HG03064 (cell line): ENCODE data around the gene SAMSN1.
"Not testable (repeated sequence)": the region's sequence is repeated elsewhere in the genome, so short reads cannot be mapped to it uniquely, and the experiment has no call there.

Experiments
- ATAC-seq: cut with Tn5 transposase; IDR thresholded peaks from one replicate; pipeline ENCODE4 v1.9.1; 2021; ENCODE audit warnings: low read depth; ENCODE audit not compliant: unreplicated experiment

The SAMSN1 gene

DNA sequence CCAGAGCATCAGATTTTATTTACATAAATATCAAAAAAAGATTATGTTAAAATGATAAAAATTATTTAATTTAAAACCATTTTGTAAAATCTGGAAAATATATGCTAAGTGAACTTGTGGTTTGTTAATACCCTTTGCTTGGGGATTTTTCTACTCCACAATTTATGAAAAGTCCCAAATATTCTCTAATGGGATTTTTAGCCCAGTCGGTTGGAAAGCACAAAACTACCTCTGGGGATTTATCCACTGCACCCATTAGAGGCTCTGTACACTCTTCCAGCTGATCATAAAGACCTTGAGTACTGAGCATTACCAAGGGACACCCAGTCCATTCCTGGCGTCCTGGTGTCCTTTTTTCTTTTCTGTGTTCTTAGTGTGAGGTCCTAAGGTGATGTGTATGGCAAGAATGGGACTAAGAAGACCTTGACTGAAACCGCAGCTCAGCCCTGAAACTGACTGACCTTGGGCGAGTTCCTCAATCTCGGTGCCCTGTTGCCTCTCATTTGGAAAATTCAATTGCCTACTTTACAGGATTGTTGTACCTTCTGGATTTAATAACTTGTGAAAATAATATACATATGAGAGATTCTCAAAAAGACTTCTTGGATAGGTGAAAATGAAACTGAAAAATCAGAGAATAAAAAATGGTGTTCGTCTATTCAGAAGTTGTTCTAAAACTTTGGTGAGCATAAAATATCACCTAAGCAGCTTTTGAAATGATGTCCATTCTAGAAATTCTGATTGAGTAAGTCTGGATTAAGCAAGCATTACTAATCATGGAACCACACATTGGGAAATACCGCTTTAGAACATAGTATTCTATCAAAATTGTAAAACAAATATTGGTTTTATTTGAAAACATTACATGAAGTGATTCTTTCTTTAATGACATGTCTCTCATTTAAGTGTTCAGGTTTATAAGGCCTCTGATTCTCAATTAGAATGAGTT is 21.5 kb upstream of the SAMSN1 start:
- no peak for ATAC-seq

DNA sequence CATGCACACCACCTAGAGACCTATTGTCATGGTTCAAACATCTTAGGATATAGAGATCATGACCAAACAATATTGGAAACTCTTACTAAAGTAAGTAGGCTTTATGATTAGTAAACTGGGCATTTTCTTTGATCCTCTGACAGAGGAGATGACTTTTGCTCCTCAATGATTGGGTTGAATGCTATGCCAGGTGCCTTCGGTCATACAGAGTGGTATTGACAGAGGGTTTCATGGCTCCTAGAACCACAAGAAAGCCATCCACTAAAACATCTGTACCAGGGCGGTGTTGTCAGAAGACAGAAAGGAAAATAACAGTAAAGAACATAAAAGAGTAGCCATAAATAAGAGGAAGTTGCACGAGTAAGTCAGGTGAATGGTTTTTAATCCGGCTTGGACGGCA is 20.8 kb upstream of the SAMSN1 start:
- ATAC-seq, result no peak

DNA sequence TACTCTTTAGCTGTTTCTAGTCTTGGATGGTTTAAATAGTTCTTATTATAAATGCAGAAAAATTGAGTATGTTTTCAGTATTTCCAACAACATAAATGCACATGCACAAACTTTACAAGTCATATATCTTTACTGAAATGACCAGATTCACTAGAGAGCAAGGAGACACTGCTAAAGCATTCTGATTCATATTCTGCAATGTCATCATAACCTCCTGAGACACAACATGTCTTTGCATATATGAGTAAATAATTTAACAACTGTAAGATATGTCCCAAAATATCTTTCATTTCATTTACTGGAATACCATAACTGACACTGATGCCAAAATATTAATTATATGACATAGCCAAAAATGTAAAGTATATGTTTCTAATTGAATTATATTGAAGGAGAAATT is 16.8 kb upstream of the SAMSN1 start:
- ATAC-seq, result no peak

DNA sequence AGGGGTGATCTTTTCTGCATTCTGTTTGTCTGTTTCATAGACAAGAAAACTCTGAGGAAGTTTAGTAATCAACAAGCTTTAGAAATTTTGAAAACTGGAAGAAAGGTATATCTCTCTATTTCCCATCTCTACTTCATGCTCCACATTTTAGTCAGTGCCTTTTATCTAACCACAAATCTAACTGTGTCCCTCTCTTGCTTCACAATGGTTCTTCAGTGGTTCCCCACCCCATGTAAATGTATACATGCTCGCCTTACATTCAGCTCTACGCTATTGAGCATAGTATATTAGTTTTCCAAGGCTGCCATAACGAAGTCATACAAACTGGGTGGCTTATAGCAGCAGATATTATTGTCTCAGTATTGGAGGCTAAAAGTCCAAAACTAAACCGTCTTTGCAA is 14.4 kb upstream of the SAMSN1 start:
- no peak for ATAC-seq

DNA sequence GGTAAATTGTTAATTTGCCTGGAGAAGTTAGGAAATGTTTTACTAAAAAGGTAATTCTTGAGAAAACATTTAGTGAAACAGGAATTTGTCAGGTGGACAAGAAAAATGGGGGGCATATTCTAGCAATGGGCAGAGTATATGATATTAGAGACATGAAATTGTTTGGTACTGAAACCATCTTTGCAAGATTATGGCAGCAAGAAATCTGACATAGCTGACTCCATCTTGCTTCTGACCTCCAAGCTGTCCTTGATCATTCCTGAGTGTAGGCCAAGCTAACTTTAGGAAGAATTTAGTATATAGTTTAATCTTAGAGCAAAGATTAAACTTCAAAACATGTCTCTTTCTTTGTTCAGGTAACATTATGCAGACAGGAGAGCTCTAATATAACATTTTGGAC is 14.0 kb upstream of the SAMSN1 start:
- ATAC-seq, result no peak

DNA sequence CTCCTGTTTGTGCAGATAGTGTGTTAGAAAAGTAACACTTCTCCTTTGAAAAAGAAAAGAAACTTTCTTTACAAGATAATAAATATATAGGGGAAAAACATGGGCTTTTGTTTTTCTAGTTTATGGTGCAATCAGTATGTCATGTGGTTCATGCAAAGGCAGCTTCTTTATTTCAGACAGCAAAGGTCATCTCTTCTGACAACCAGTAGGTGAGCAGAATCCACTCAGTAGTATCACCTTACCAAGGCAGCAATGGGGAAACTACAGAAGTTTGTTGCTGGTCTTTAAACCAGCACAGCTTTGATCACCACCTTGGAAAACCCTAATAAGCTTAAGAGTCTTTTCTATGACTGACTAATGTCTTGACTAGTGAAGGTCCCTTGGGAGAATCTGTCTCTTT is 13.0 kb upstream of the SAMSN1 start:
- no peak for ATAC-seq

DNA sequence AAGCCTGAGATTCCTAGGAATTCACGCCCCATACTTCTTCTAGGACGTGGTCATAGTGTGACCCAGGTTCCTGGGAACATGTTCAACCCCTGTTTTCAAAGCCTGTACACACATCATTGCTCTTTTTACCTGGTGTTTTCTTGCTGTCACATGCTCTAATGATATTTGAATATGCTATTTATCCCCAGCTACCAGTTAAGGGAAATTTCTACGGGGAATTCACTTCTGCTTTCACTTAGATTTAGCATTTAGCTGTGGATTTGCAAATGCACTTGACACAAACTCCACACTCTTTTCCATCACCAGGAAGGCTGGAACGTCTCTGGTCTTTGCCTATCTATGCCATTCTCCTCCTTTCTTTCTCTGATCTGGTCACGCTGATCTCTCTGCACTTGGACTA is 11.3 kb upstream of the SAMSN1 start:
- ATAC-seq, result no peak

DNA sequence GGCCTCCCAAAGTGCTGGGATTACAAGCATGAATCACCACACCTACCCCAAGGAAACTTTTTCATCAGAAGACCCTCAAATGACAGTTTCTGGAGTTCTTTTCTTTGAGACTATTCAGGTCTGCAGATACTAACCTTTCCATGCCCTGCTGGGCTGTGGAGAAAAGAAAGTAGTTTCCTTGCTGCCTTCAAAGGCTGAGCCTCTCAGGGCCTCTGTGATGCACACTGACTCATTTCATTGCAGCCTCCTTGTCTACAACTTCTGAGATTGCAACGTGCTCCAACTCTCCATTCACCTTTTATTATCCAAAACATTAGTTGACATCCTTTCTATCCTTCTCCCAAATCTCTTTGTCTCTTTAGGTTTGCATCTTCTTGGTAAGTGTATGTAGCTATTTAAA is 8.8 kb upstream of the SAMSN1 start:
- no peak for ATAC-seq

DNA sequence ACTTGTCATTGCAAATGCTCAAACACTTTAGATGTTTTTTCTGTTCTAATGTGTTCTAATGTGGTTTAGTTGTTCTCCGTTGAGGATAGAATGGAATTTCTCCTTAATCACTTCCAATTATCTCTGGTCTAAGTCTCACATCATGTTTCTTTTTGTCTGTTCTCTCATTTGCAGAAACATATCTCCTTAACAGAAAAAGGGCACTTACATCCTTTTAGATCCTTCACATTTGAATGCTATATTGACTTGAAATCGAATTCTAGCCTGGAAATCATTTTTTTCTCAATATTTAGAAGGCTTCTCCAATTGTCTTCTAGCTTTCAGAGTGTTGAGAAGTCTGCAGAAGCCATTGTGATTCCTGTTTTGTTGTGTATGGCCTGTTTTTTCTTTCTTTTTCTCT is 7.3 kb upstream of the SAMSN1 start:
- ATAC-seq, result no peak

DNA sequence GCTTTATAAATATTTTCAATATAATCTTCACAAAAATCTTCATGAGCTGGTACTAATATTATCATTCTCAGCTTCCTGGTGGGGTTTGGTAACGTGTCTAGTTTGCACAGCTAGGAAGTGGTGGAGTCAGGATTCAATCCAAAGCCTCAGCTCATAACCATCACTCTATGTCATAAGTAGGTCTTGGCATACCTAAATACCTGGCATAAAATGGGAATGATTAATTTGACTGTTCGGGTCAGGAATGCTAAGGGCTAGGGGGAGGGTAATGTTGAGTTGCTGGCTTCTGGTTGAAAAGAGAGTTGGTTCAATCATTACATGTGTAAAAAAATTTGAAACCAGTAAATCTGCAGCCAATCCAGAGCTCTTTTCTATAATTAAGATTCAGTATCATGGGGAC is 5.6 kb upstream of the SAMSN1 start:
- no peak for ATAC-seq

DNA sequence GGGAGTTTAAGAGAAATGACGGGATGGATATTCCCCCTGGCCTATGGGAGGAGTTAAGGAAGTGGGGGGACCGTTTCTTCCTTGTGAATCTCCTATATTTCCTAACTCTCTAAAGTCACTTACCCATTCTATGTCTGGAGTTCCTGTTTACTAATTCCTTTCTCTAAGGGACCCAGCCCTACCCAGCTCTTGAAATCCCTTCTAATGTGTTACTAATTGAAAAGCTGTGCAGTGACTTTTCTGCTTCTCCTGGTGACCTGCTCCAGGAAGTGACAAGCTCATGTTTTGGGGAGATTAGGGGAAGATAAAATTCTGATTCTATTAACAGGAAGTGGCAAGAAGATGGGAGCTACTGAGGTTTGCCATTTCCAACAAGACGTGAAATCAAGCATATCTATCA is 4.0 kb upstream of the SAMSN1 start:
- no peak for ATAC-seq

DNA sequence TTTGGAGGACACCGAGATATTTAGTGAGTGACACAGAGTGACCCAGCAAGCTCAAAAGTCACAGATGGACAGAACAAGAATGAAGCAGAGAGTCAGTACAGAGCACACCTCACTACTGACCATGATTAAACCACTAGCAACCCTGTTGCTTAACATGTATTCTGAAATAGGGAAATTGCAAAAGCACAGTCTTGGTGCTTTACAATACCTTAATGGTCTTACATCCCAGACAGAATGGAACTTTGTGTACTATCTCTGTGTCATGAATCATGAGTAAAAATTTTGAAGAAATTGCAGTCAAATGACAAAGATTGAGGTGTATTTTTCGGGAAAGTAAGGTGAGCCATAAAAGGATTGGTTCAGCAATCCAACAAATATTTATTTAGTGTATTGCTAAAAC is 2.7 kb upstream of the SAMSN1 start:
- no peak for ATAC-seq

DNA sequence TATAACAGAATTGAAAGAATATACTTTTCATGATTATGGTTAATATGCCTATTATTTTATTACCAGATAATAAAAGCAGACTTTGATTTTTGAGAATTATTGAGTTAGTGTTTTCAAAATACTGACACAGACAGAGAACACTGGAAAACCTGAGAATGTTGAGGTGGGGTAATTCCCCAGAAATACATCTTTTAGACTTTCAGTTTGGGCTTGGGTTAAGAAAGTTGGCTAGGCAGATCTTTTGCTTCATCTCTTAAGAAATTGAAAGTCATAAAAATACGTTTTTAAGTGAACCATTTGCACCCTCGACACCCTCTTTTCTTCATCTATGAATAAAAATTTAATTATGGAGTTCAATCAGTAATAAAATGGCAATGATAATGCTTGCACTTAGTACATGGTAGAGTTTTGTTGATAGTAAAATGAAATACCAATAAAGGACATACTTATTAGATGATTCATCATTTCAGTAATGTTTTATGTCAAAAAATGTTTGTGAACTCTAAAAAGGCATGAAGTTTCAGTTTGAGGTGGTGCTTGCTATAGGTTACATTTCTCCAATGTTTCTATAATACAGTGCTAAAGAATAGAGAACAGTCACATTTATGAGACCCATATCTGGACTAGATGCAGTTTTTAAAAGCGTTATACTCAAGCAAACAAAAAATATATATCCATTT is 1.9 kb upstream of the SAMSN1 start:
- no peak for ATAC-seq

DNA sequence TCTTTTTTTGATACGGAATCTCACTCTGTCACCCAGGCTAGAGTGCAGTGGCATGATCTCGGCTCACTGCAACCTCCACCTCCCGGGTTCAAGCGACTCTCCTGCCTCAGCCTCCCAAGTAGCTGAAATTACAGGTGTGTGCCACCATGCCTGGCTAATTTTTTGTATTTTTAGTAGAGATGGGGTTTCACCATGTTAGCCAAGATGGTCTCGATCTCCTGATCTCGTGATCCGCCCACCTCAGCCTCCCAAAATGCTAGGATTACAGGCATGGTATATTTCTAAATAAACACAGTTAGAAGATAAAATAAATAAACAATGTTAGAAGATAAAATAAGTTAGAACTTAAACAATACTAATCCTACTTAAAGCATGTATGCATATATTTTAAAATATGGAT is 604 bp upstream of the SAMSN1 start:
- ATAC-seq, result not testable (repeated sequence)

DNA sequence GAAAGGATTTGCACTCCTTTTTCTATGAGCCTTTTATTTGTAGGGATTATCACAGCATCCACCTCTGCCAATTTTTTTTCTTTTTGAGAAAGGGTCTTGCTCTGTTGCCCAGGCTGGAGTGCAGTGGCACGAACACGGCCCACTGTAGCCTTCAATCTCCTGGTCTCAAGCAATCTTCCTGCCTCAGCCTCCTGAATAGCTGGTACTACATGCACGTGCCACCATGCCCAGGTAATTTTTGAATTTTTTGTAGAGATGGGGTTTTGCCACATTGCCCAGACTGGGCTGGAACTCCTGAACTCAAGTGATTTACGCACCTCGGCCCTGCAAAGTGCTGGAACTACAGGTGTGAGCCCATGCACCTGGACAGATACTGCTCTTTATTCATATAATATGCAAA is 2.1 kb downstream of the SAMSN1 start:
- no peak for ATAC-seq

DNA sequence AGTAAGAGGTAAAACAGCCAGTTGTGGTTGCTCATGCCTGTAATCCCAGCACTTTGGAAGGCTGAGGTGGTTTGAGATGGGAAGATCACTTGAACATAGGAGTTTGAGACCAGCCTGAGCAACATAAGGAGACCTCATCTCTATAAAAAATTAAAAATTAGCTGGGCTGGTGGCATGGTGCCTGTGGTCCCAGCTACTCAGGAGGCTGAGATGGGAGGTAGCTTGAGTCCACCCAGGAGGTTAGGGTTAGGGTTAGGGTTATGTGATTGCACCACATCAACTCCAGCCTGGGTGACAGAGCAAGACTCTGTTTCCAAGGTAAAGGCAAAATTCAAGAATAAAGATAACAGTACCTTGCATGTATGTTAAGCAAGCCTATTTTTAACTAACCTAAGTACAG is 3.5 kb downstream of the SAMSN1 start:
- no peak for ATAC-seq

DNA sequence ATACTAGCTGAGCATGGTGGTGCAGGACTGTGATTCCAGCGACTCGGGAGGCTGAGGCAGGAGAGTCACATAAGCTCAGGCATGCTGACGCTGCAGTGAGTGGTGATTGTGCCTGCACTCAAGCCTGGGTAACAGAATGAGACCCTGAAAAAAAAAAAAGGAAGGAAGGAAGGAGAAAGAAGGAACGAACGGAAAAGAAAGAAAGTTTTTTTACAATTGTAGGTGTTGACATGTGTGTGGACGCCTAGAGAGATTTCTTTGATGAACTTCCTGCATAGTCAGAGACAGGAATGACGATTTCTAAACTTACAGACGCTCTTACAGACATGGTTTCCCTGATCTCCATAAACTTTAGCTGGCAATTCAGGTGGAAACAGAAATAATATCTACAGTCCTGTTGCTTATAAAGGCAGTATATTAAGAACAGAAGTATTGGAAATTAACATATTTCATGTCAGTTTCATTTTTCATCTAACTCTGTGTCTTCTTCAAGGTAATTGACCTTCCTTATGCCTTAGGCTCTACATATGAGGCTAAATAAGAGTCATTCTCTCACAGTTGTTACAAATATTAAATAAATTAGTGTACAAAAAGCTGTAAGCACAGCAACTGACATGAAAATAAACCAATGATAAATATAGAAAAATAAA is 4.1 kb downstream of the SAMSN1 start:
- ATAC-seq, result no peak

DNA sequence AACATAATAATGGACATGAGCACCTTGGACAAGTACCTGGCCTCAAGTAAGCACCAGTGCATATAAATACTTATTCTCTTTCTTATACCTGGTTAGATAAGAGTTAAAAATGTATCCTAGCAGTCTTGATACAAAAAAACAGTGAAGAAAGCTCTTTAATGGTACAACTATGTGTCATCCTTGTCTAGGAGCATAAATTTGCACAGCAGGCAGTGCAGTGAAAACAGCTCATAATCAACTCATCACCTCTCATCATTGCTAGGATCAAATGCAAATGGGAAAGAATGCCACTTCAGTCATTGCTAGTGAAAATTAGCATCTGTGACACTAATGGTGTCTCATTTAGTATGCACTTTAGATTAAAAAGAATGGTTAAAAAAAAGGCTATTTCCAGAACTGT is 7.6 kb downstream of the SAMSN1 start:
- ATAC-seq, result no peak

DNA sequence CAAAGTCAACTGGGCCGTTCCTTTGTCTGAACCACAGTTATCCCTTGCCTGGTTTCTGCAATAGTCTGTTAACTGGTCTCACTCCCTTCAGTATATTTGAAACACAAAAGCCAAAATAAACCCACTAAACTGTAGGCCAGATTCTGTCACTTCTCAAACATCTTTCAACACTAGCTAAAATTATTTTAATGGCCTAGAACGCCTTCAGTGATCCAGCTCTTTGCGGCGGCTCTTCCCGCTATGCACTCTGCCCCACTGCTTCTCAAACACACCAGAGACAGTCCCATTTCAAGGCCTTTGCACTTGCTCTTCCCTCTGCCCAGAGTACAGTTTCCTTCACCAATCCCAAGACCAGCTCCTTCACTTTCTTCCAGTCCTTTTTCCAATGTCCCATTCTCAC is 9.2 kb downstream of the SAMSN1 start:
- ATAC-seq, result no peak

DNA sequence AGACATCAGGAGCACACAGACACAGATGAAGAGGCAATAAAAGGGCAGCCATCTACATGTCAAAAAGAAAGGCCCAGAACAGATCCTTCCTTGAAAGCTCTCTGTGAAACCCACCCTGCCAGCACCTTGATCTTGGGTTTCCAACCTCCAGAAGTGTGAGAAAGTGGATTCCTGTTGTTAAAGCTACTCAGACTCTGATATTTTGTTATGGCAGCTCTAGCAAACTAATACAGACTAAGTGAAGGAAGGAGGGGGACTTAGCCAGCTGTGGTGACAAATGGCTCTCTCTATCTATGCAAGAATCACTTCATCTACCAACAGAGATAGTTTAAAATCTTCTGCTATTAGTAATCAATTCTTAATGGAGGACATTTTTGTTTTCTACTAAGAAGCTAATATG is 10.4 kb downstream of the SAMSN1 start:
- ATAC-seq, result no peak
